Mesendoderm (in vitro differentiated cells): ENCODE measurements around the gene ZCCHC9.
"Not testable (repeated sequence)": the region's sequence is repeated elsewhere in the genome, so short reads cannot be mapped to it uniquely, and the experiment has no call there.

ENCODE experiments used
- DNase-seq: peaks from one replicate; pipeline ENCODE4 v3.0.0; 2013
- H2AK5ac ChIP-seq: 2 replicates; pipeline ENCODE4 v1.6.1; 2013; ENCODE audit warnings: low read length, inconsistent platforms
- H2BK120ac ChIP-seq: 2 replicates; pipeline ENCODE4 v1.6.1; 2013; ENCODE audit warnings: low read depth, mild to moderate bottlenecking, low read length, moderate library complexity, mixed read lengths
- H2BK15ac ChIP-seq: replicated peaks from 2 replicates; pipeline ENCODE4 v1.6.1; 2013; ENCODE audit warnings: low read depth, mild to moderate bottlenecking, moderate library complexity
- H2BK5ac ChIP-seq: 2 replicates; pipeline ENCODE4 v1.6.1; 2013; ENCODE audit warnings: low read length, inconsistent platforms
- H3K18ac ChIP-seq: 2 replicates; pipeline ENCODE4 v1.6.1; 2013; ENCODE audit warnings: mild to moderate bottlenecking, low read length, mixed read lengths
- H3K23ac ChIP-seq: one replicate; pipeline ENCODE4 v1.6.1; 2013; ENCODE audit warnings: low read length
- H3K27ac ChIP-seq: 2 replicates; pipeline ENCODE4 v1.5.1; 2013; ENCODE audit warnings: low read depth, mild to moderate bottlenecking, inconsistent platforms, low read length, moderate library complexity
- H3K27me3 ChIP-seq: 2 replicates; pipeline ENCODE4 v1.6.1; 2013; ENCODE audit warnings: low read length, control low read depth, mild to moderate bottlenecking, inconsistent platforms; ENCODE audit not compliant: insufficient read depth, poor library complexity
- H3K36me3 ChIP-seq: 2 replicates; pipeline ENCODE4 v1.6.1; 2013; ENCODE audit warnings: low read length, inconsistent platforms; ENCODE audit not compliant: control insufficient read depth, insufficient read depth
- H3K4ac ChIP-seq: one replicate; pipeline ENCODE4 v1.6.1; 2013; ENCODE audit warnings: low read depth, mild to moderate bottlenecking, low read length, moderate library complexity
- H3K4me1 ChIP-seq: 2 replicates; pipeline ENCODE4 v1.6.1; 2013; ENCODE audit warnings: low read depth, low read length, inconsistent platforms; ENCODE audit not compliant: control insufficient read depth
- H3K4me2 ChIP-seq: 2 replicates; pipeline ENCODE4 v1.6.1; 2013; ENCODE audit warnings: low read length
- H3K4me3 ChIP-seq: 2 replicates; pipeline ENCODE4 v1.5.1; 2013; ENCODE audit warnings: mild to moderate bottlenecking, low read length
- H3K56ac ChIP-seq: one replicate; pipeline ENCODE4 v1.6.1; 2013; ENCODE audit warnings: low read length
- H3K79me1 ChIP-seq: 2 replicates; pipeline ENCODE4 v1.6.1; 2013; ENCODE audit warnings: low read length, inconsistent platforms
- H3K79me2 ChIP-seq: 2 replicates; pipeline ENCODE4 v1.6.1; 2013; ENCODE audit warnings: mild to moderate bottlenecking, low read length; ENCODE audit not compliant: control insufficient read depth, insufficient read depth
- H3K9ac ChIP-seq: 2 replicates; pipeline ENCODE4 v1.6.1; 2013; ENCODE audit warnings: low read length, inconsistent platforms
- H4K5ac ChIP-seq: one replicate; pipeline ENCODE4 v1.6.1; 2013; ENCODE audit warnings: low read length
- H4K8ac ChIP-seq: one replicate; pipeline ENCODE4 v1.6.1; 2013; ENCODE audit warnings: low read depth, mild to moderate bottlenecking, control low read depth, low read length, moderate library complexity
- WGBS: extraction: QIAGEN DNeasy Blood & Tissue Kit; methylation state at CpG from one replicate; pipeline ENCODE4 v1.1.7; 2013; ENCODE audit warnings: low lambda C conversion rate, missing lambda C conversion rate; ENCODE audit not compliant: insufficient coverage; ENCODE audit errors: extremely low coverage; 5-methylcytosine and 5-hydroxymethylcytosine counted together

Gene ZCCHC9

GRCh38 chr5:81336556-81336955, 35.2 kb downstream of the ZCCHC9 start:
- Histone ChIP-seq H3K79me1 (no peaks in the 10 kb centered on the region), H3K4me1 (no peaks in the 10 kb centered on the region), H3K27me3 (no peaks in the 10 kb centered on the region), H4K5ac (no peak overlapping the region), H3K36me3 (no peaks in the 10 kb centered on the region), H4K8ac (no peak overlapping the region), H2BK15ac (no peak overlapping the region), H3K9ac (no peak overlapping the region), H3K18ac (no peak overlapping the region), H3K27ac (no peak overlapping the region), H3K79me2 (no peaks in the 10 kb centered on the region), H2BK5ac (no peak overlapping the region), H3K56ac (no peak overlapping the region), H3K4me3 (no peak overlapping the region), H3K4me2 (no peak overlapping the region), H3K4ac (no peak overlapping the region), H2BK120ac (no peak overlapping the region), H3K23ac (no peak overlapping the region), H2AK5ac (no peak overlapping the region)
- no peak for DNase-seq
- no CpG with 5 or more reads among the region's 1 CpG for WGBS

- Histone ChIP-seq H4K5ac (no peak overlapping the region), H3K4me2 (no peak overlapping the region), H3K9ac (no peak overlapping the region), H3K4me3 (no peak overlapping the region), H3K4me1 (no peaks in the 10 kb centered on the region), H2BK120ac (no peak overlapping the region), H2BK5ac (no peak overlapping the region), H2AK5ac (no peak overlapping the region), H4K8ac (no peak overlapping the region), H3K36me3 (no peaks in the 10 kb centered on the region), H3K27ac (no peak overlapping the region), H2BK15ac (no peak overlapping the region), H3K79me2 (no peaks in the 10 kb centered on the region), H3K56ac (no peak overlapping the region), H3K27me3 (no peaks in the 10 kb centered on the region), H3K23ac (peak overlapping the region; percentile 35), H3K4ac (no peak overlapping the region), H3K18ac (no peak overlapping the region), H3K79me1 (no peaks in the 10 kb centered on the region)
- no peak for DNase-seq
- WGBS = no CpG with 5 or more reads among the region's 2 CpGs
Observed at GRCh38 chr5:81337803-81338202, 36.4 kb downstream of the ZCCHC9 start.

- not testable (repeated sequence) for H3K18ac ChIP-seq, H3K4me1 ChIP-seq, H3K27ac ChIP-seq, H4K8ac ChIP-seq, H3K4me2 ChIP-seq, H4K5ac ChIP-seq, DNase-seq, H3K79me2 ChIP-seq, H2AK5ac ChIP-seq, H2BK15ac ChIP-seq, H2BK5ac ChIP-seq, H3K4me3 ChIP-seq, H3K9ac ChIP-seq, H3K4ac ChIP-seq, H3K56ac ChIP-seq, H3K36me3 ChIP-seq, H3K23ac ChIP-seq, H3K27me3 ChIP-seq, H2BK120ac ChIP-seq, H3K79me1 ChIP-seq
- no CpG with 5 or more reads among the region's 3 CpGs for WGBS
Observed at GRCh38 chr5:81338213-81338612, 36.8 kb downstream of the ZCCHC9 start.

- Histone ChIP-seq H4K5ac (no peak overlapping the region), H2BK15ac (no peak overlapping the region), H4K8ac (no peak overlapping the region), H2AK5ac (no peak overlapping the region), H3K79me2 (no peaks in the 10 kb centered on the region), H2BK5ac (no peak overlapping the region), H3K27me3 (no peaks in the 10 kb centered on the region), H2BK120ac (no peak overlapping the region), H3K4me2 (no peak overlapping the region), H3K56ac (no peak overlapping the region), H3K23ac (no peak overlapping the region), H3K9ac (no peak overlapping the region), H3K79me1 (no peaks in the 10 kb centered on the region), H3K27ac (no peak overlapping the region), H3K4me3 (no peak overlapping the region), H3K36me3 (no peaks in the 10 kb centered on the region), H3K4me1 (no peaks in the 10 kb centered on the region), H3K18ac (no peak overlapping the region), H3K4ac (no peak overlapping the region)
- WGBS = no CpG with 5 or more reads among the region's 13 CpGs
- no peak for DNase-seq
Observed at GRCh38 chr5:81344736-81345135, 43.3 kb downstream of the ZCCHC9 start.

GRCh38 chr5:81345411-81346003, 44.1 kb downstream of the ZCCHC9 start:
- Histone ChIP-seq H4K8ac (no peak overlapping the region), H2BK120ac (no peak overlapping the region), H2BK5ac (no peak overlapping the region), H3K79me2 (no peaks in the 10 kb centered on the region), H2BK15ac (no peak overlapping the region), H3K79me1 (no peaks in the 10 kb centered on the region), H3K36me3 (no peaks in the 10 kb centered on the region), H3K4me2 (no peak overlapping the region), H2AK5ac (no peak overlapping the region), H3K4ac (no peak overlapping the region), H3K27ac (no peak overlapping the region), H3K18ac (no peak overlapping the region), H3K27me3 (no peaks in the 10 kb centered on the region), H3K23ac (no peak overlapping the region), H3K9ac (no peak overlapping the region), H4K5ac (no peak overlapping the region), H3K4me1 (no peaks in the 10 kb centered on the region), H3K4me3 (no peak overlapping the region), H3K56ac (no peak overlapping the region)
- no CpG with 5 or more reads among the region's 5 CpGs for WGBS
- DNase-seq = no peak

GRCh38 chr5:81349161-81349560, 47.8 kb downstream of the ZCCHC9 start:
- Histone ChIP-seq H2BK5ac (no peak overlapping the region), H3K36me3 (no peaks in the 10 kb centered on the region), H2AK5ac (no peak overlapping the region), H3K79me2 (no peaks in the 10 kb centered on the region), H3K23ac (no peak overlapping the region), H3K9ac (no peak overlapping the region), H3K4ac (no peak overlapping the region), H3K27me3 (no peaks in the 10 kb centered on the region), H4K5ac (no peak overlapping the region), H2BK120ac (no peak overlapping the region), H3K4me3 (no peak overlapping the region), H3K79me1 (no peaks in the 10 kb centered on the region), H4K8ac (no peak overlapping the region), H2BK15ac (no peak overlapping the region), H3K27ac (no peak overlapping the region), H3K4me1 (no peaks in the 10 kb centered on the region), H3K56ac (no peak overlapping the region), H3K4me2 (no peak overlapping the region), H3K18ac (no peak overlapping the region)
- no CpG with 5 or more reads among the region's 4 CpGs for WGBS
- no peak for DNase-seq
